Ammon's horn (tissue), 1 donor: ENCODE results near the gene LRRC8B.
"Not testable (repeated sequence)": the region's sequence is repeated elsewhere in the genome, so short reads cannot be mapped to it uniquely, and the experiment has no call there.

Experiments
- DNase-seq: peaks from one replicate; pipeline ENCODE4 v3.0.0-alpha.2; 2016; ENCODE audit warnings: low spot score

The LRRC8B gene

DNA sequence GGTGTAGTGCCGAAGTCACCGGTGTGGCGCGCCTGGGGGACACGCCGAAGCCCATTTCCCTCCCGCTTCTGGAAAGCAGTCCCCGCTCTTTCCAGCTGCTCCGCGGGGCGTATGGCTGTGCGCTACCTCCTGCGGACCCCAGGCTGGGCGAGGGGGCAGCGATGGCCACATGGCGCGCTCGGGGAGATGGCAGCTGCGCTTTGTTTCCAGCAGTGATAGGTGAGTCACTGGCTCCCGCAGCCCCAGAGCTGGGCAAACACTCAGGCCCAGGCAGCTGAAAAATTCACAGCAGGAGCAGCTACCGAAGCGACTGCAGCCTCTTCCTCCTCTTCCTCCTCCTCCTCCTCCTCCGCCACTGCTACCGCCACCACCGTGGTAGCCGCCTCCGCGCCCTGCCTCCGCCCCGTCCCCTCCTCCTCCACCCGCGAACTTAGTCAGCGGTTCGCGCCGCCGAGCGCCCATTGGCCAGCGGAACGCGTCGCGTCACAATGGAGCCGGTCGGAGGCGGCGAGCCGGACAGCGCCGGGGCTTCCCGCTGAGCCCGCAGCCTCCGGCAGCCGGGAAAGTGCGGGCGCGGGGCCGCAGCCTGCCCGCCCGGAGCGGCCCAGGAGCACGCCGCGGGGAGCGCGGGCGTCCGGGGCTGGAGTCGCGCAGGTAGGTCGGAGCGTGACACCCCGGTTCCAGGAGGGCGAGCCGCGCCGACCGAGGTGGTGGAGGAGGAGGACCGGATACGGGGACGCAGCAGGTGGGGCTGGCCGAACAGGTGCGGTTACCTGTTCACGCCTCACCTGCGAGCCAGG lies at the start of gene LRRC8B:
TSS of gene LRRC8B (plus strand) at position 461 of the 800 bp plus-strand sequence. CDS start 57,822 bp downstream, outside the sequence.
- peak; percentile 96 for DNase-seq

DNA sequence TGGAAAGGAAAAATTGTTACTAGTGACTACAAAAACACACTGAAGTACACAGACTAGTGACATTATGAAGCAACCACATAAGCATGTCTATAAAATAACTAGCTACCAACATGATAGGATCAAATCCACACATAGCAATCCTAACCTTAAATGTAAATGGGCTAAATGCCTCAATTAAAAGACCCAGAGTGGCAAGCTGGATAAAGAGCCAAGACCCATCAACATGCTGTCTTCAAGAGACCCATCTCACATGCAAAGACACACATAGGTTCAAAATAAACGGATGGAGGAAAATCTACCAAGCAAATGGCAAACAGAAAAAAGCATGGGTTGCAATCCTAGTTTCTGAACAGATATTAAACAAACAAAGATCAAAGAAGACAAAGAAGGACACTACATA lies 49.4 kb upstream of the LRRC8B start:
- DNase-seq: no peak

DNA sequence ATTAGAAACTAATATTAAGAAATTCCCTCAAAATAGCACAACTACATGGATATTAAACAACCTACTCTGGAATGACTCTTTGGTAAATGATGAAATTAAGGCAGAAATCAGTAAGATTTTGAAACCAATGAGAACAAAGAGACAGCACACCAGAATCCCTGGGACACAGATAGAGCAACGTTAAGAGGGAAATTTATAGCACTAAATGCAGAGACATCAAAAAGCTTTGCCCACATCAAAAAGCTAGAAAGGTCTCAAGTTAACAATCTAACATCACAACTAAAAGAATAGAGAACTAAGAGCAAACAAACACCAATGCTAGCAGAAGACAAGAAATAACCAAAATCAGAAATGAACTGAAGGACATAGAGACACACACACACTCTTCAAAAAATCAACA lies 48.6 kb upstream of the LRRC8B start:
- DNase-seq: no peak

DNA sequence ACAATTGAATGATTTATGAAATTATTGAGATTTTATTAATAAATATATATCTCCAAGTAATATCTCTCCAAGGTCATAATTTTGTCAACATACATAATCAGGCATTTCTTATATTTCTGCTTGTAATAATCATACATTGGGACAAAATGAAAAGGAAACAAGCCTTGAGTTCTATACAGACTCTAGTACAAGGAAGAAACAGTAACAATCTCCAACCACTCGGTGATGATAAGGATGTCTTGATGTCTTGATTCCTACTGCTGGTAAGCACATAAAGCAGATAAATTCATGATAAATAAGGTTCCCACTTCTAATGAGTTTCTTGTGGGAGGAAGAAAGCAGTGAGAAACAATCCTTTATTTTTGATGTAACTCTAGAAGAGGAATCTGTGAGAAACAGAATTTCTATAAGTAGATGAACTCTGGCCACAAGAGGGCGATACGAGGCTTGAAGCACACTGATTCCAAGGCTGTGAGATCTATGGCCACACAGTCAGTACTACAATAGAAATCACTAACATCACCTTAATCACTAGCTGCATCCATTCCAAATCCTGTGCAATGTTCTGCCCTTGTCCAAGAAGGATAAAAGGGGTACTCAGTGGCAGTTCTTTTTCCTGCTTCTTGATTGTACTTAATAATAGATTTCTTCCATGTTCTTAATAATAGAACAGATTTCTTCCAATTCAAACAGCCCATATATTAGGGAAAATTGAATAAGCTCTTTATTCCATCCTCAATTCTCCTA lies 41.4 kb upstream of the LRRC8B start:
- DNase-seq: peak; percentile 95

DNA sequence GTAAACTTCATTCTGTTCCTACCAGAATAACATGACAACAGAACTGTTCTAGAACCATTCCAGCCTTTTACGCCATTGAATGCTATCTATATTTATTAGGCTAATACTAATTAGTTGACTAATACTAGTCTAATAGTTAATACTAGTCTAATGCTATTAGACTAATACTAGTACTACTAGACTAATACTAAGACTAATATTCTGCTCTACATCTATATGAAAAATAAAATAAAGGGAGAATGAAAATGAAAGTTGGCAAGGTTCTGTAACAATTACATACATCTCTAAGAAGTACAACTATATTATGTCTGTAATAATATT lies 40.9 kb upstream of the LRRC8B start:
- no peak for DNase-seq

DNA sequence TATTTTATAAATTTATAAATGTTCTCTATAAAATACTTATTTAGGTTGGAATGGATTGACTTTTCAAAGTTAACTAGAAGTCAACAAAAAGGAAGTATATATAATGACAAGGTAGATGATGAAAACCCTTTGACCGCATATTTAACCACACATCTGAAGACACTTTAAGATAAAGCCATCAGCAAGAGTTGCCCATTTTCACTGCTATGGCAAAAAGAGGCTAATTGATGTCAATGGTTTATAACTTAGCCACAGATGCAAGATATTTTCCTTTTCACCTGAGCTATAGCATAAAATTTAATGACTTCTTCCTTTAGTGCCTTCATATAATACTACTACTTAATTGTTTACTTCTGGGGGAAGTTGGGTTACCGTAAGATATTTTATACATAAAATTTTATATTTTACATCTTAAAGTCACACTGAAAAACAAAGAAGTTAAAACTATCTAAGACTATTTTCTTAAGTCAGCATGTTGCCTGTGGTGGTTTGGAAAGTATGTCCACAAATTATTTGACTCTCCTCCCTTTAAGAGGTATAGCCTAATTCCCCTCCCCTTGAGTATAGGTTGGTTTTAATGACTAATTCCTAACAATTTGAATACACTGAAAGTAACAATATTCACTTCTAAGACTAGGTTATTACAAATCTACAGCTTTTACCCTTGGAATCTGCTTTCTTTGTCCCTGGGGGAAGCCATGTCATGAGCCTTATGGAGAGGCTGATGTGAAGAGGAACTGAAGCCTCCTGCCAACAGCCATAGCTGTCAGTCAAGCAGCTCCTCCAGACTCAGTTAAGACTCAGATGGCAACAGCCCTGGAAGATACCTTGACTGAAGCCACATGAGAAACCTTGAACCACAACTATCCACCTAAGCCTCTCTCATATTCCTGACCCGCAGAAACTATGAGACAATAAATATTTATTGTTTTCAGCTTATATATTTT lies 40.3 kb upstream of the LRRC8B start:
- no peak for DNase-seq

DNA sequence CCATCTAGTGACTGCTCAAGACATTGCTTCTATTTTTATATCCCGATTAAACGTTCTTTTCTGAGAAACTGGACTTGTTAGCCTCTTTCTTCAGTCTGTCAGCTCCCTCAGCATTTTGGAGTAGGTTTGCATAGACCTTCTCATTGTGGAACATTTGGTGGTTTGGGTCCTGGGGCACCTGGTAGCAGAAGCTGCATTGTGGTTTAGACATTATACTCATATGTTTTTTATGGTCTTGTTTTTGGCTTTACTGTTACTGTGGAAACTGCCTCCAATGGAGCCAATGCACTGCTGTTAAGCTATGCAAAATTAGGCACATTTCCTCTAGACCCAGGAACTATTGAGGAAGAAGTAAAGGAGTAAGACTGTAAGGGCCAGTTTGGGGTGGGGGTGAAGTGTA lies 36.7 kb upstream of the LRRC8B start:
- no peak for DNase-seq

DNA sequence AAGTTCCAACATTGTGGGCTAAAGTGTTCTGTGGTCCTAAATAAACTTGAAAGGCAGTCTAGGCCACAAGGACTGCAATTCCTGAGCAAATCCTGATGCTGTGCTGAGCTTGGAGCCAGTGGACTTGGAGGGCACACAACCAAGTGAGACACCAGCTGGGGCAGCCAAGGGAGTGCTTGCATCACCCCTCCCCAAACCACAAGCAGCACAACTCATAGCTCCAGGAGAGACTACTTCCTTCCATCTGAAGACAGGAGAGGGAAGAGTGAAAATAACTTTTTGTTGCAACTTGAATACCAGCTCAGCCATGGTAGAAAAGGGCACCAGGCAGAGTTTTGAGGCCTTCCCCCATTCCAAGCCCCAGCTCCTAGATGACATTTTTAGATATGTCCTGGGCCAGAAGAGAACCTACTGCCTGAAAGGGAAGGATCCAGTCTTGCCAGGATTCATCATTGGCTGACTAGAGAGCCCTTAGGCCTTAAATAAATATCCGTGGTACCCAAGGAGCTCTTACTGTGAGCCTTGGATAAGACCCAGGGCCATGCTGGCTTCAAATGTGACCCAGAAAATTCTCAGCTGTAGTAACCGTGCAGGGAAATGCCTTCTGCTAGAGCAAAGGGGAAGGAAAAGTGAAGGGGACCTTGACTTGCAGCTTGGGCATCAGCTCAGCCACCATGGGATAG lies 35.4 kb upstream of the LRRC8B start:
- DNase-seq: peak; percentile 47

DNA sequence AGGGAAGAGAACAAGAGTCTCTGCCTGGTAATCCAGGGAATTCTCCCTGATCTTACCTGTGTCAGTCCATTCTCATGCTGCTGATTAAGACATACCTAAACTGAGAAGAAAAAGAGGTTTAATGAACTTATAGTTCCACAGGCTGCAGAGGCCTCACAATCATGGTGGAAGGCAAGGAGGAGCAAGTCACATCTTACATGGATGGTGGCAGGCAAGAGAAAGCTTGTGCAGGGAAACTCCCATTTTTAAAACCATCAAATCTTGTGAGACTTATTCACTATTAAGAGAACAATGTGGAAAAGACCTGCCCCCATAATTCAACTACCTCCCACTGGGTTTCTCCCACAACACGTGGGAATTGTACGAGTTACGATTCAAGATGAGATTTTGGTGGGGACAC lies 34.2 kb upstream of the LRRC8B start:
- no peak for DNase-seq

DNA sequence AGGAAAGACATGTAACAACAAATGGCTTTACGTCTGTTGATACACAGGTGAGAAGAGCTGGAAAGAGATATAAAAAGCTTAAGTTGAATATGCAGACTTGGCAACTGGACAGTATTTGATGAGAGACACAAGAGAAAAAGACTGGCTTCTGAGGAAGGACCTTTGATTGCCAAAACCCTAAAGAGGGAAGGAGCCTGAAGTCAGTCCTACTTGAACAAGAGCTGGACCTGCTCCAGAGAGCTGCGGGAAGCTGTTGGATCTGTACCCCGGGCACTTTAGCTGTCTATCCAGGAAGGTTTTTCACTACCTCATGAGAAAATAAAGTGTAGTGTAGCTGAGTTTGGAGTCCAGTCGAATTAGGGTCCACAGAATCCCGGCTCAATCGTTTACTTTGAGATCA lies 25.3 kb upstream of the LRRC8B start:
- peak; percentile 43 for DNase-seq

DNA sequence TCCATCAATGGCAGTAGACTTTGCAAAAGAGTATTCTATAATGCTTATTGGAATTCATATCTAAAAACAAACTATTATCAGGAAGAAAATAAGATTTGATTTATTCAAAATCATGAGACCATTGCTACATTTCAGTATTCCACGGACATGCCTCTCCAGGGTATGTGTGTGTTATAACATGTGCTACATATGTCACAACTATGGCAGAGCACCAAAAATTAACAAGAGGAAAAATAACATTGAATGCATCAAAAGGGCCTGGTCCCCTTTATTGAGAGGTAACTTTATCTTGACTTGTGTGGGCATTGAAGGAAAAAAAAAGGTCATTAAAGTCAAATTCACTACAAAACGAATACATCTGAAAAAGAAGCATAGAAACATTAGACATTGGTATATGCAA lies 22.6 kb upstream of the LRRC8B start:
- DNase-seq: no peak

DNA sequence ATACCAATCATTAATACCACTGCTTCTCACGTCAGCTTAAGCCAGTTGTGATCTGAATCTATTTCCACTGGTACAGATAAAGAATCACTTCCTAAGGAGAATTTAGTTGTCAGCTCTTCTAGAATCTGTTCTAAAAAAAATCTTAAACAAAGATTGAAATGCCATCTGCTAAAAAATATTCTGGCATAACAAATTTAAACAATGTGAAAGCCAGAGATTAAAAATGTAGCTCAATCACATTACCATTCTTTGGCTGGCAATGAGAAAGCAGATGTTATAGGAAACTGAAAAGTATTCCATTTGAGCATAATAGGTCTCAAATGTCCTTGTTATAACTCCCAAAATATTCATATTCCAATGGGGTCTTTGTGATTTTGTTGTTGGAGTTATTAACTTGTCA lies 21.7 kb upstream of the LRRC8B start:
- no peak for DNase-seq

DNA sequence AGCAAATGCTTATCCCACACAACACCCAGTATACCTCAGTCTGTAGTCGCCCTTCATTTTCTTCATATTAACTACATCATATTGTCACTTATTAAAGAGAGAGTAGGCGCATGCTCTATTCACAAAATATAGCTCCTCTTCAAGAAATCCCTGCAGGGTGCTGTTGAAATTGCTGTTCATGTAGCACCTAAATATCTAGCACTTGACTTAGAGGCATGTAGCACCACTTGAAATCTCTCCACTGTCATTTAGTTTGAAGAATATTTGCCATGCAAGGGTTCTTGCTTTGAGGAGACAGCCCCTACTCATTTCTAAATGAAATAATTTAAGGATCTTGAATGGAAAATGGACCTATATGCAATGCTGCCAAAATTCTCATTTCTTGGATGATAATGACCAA lies 20.9 kb upstream of the LRRC8B start:
- DNase-seq: no peak

DNA sequence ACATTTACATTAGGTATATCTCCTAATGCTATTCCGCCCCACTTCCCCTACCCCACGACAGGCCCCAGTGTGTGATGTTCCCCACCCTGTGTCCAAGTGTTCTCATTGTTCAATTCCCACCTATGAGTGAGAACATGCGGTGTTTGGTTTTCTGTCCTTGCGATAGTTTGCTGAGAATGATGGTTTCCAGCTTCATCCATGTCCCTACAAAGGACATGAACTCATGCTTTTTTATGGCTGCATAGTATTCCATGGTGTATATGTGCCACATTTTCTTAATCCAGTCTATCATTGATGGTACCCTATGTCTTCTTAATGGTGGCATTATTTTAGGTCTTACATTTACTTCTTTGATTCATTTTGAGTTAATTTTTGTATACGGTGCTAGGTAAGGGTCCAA lies 14.6 kb upstream of the LRRC8B start:
- DNase-seq: not testable (repeated sequence)

DNA sequence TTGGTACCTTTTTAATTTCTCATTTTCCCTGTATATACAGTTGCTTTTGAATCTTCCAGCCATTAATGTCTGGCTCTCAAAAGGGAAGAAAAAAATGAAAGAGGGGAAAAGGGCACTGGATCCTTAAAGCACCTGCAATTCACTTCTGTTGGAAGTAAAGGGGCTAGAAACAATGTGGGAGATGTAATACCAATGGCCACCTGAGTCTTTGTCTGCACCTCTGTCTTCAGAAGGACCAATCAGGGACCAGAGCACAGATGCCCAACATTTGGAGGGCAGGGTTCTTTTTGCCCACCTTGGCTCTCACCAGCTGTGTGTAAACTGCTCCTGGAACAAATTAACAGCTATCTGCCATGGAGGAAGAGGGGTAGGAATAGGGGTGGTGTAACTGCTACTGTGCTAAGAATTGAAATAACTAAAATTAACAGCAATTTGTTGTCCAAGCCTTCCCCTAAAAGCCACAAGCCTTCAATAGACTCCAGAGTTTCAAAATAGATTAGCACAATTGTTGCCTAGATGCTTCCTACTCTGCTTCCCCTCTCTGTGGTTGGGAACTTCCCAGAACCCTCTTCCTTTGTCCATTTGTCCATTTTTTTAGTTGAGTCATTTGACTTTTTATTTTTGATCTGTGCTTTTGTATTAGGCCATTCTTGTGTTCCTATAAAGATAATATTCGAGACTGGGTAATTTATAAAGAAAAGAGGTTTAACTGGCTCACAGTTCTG lies 11.5 kb upstream of the LRRC8B start:
- no peak for DNase-seq

DNA sequence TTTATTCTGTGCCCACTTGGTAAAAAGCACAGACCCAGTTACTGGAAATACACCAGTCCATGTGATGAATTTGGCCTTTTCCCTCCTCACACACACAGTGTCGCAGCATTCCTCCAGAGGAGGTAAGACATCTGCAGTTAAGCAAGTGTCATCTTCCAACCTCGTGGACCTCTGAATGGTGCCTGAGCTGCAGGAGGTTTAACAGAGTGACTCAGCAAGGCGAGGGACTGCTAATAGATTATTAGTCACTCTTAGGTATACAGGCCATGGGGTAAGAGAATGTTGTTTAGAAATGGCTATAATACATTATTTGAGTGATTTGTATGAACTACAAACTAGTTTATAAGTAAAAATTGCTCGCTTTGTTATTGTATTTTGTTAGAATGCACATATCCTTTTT lies 8.6 kb upstream of the LRRC8B start:
- no peak for DNase-seq

DNA sequence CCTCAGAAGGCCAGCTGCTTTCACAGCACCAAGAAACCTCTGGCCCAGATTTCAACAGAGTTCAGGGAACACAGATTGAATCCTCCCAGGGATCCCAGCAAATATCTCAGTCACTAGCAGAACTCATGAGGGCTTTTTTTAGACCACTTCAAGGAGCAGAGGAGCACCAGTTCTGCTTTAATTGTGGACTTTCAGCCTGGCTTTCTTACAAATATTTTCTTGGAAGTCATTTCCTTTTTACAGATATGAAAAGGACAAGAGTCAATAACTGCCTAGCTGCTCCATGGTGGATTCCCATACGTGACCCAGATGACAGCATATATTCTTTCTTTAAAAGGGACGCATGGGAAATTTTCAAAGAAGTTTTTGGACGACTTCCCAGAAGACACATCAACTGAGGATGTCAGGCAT lies 6.4 kb upstream of the LRRC8B start:
- DNase-seq: no peak

DNA sequence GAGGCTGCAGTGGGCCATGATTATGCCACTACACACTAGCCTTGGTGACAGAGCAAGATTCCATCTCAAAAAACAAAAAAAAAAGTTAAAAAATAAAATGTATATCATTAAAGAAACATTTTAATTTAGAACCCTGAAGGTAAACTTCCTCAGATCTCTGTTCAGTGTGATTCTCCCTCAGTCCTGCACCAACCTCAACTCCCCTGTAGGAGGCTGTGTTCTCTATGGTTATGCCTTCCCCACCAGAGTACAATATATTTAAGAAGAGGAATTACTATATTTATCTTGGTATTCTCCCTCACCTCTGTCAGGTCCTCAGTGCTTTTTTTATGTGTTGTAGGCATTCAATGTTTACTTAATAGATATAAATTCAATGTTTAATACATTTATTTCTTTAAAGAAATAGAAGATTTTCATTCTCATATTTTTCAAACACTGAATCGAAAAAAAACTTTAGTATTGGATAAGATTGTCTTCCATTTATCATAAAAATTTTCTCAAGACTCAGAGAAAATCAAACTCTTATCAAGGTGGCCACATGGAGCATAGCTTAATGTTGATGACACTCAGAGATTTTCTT lies 4.8 kb upstream of the LRRC8B start:
- DNase-seq: no peak

DNA sequence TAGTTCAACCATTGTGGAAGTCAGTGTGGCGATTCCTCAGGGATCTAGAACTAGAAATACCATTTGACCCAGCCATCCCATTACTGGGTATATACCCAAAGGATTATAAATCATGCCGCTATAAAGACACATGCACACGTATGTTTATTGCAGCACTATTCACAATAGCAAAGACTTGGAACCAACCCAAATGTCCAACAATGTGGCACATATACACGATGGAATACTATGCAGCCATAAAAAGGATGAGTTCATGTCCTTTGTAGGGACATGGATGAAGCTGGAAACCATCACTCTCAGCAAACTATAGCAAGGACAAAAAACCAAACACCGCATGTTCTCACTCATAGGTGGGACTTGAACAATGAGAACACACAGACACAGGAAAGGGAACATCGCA lies 2.7 kb upstream of the LRRC8B start:
- DNase-seq: not testable (repeated sequence)

DNA sequence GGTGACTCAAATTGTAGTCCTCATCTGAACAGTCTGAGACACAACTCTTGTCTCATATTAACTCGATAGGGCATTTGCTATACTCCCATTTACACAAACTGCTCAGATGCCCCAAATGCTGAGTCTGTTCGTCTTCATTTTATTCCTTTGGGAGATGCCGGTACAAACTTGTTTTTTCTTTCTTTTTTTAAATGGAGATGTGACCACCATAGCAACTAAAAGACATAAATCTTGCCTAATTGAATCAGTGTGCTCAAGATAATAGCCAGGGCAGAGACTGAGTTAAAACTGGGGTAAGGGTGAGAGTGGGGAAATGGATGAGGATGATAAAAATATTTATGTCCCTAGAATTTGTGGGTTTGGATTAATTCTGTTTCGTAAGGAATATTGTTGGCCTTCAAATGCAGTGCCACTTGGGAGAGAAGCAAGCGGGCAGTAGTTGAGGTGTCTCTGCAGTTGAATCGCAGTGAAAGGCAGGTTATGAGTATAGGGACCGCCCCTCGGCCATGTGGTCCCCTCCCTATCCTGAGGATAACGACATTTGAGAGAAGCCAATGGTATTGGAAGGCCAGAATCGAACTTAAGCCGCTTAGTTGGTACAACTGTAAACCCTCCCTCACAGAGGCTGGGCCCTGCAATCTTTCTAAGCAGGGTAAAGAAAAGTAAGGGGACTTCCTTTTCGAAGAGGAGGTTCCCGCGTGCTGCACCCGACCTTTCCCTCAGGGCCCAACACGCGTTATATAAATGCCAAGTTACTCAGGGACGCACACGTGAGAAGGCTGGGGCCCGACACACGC lies 859 bp upstream of the LRRC8B start:
- no peak for DNase-seq
